ENCODE data around the gene CYP39A1.

Gene CYP39A1

GRCh38 chr6:46573140-46573539 lies 79.5 kb downstream of the CYP39A1 start:
- no peak overlapping the region for H3K27ac Mint-ChIP-seq (ENCODE audit: low read depth)
- ATAC-seq (replicated peaks; ENCODE audit: extremely low read depth, poor library complexity, severe bottlenecking), result no peak
- H3K9me3 Mint-ChIP-seq, result peaks cover 9% of the 10 kb centered on the region

GRCh38 chr6:46565531-46565930 lies 87.1 kb downstream of the CYP39A1 start:
- H3K4me3 Mint-ChIP-seq, result no peak overlapping the region
- ATAC-seq (replicated peaks; ENCODE audit: extremely low read depth, poor library complexity, severe bottlenecking) (no peak), DNase-seq (ENCODE audit: low spot score in 2 of 2) (no peak)
- H3K4me1 Mint-ChIP-seq, result no peaks in the 10 kb centered on the region
- no peaks in the 10 kb centered on the region for H3K36me3 Mint-ChIP-seq (ENCODE audit: insufficient read depth)
- no peaks in the 10 kb centered on the region for H3K9me3 Mint-ChIP-seq
- peaks cover 54% of the 10 kb centered on the region for H3K27me3 Mint-ChIP-seq
- no peak overlapping the region for H3K27ac Mint-ChIP-seq (ENCODE audit: low read depth)

More at GRCh38 chr6:46573140-46573539, 79.5 kb downstream of the CYP39A1 start:
- no peak for DNase-seq (ENCODE audit: low spot score in 2 of 2)
- H3K4me3 Mint-ChIP-seq, result no peak overlapping the region
- H3K4me1 Mint-ChIP-seq, result no peaks in the 10 kb centered on the region
- H3K36me3 Mint-ChIP-seq (ENCODE audit: insufficient read depth), result no peaks in the 10 kb centered on the region
- H3K27me3 Mint-ChIP-seq, result peaks cover 81% of the 10 kb centered on the region

GRCh38 chr6:46563924-46564323 lies 88.7 kb downstream of the CYP39A1 start:
- DNase-seq (ENCODE audit: low spot score in 2 of 2) (no peak), ATAC-seq (replicated peaks; ENCODE audit: extremely low read depth, poor library complexity, severe bottlenecking) (no peak)
- Mint-ChIP-seq H3K9me3 (no peaks in the 10 kb centered on the region), H3K36me3 (ENCODE audit: insufficient read depth) (no peaks in the 10 kb centered on the region), H3K27ac (ENCODE audit: low read depth) (no peak overlapping the region), H3K27me3 (peaks cover 51% of the 10 kb centered on the region), H3K4me3 (no peak overlapping the region), H3K4me1 (no peaks in the 10 kb centered on the region)

- ATAC-seq (replicated peaks; ENCODE audit: extremely low read depth, poor library complexity, severe bottlenecking) (no peak), DNase-seq (ENCODE audit: low spot score in 2 of 2) (no peak)
- H3K4me3 Mint-ChIP-seq, result no peak overlapping the region
- H3K36me3 Mint-ChIP-seq (ENCODE audit: insufficient read depth), result no peaks in the 10 kb centered on the region
- no peaks in the 10 kb centered on the region for H3K9me3 Mint-ChIP-seq
- peaks cover 44% of the 10 kb centered on the region for H3K27me3 Mint-ChIP-seq
- H3K27ac Mint-ChIP-seq (ENCODE audit: low read depth), result no peak overlapping the region
- H3K4me1 Mint-ChIP-seq, result no peaks in the 10 kb centered on the region
Observed at GRCh38 chr6:46556053-46556452, 96.6 kb downstream of the CYP39A1 start.

GRCh38 chr6:46555129-46555528 lies 97.5 kb downstream of the CYP39A1 start:
- no peaks in the 10 kb centered on the region for H3K36me3 Mint-ChIP-seq (ENCODE audit: insufficient read depth)
- no peaks in the 10 kb centered on the region for H3K4me1 Mint-ChIP-seq
- ATAC-seq (replicated peaks; ENCODE audit: extremely low read depth, poor library complexity, severe bottlenecking) (no peak), DNase-seq (ENCODE audit: low spot score in 2 of 2) (no peak)
- no peaks in the 10 kb centered on the region for H3K9me3 Mint-ChIP-seq
- H3K27me3 Mint-ChIP-seq, result peaks cover 35% of the 10 kb centered on the region
- H3K27ac Mint-ChIP-seq (ENCODE audit: low read depth), result no peak overlapping the region
- no peak overlapping the region for H3K4me3 Mint-ChIP-seq

- Mint-ChIP-seq H3K4me1 (no peaks in the 10 kb centered on the region), H3K27ac (ENCODE audit: low read depth) (no peak overlapping the region), H3K4me3 (no peak overlapping the region), H3K36me3 (ENCODE audit: insufficient read depth) (no peaks in the 10 kb centered on the region), H3K9me3 (no peaks in the 10 kb centered on the region), H3K27me3 (peaks cover 29% of the 10 kb centered on the region)
- DNase-seq (ENCODE audit: low spot score in 2 of 2), result no peak
- ATAC-seq (replicated peaks; ENCODE audit: extremely low read depth, poor library complexity, severe bottlenecking), result no peak
Observed at GRCh38 chr6:46549155-46549554, 103.5 kb downstream of the CYP39A1 start.

- no peak overlapping the region for H3K4me3 Mint-ChIP-seq
- H3K36me3 Mint-ChIP-seq (ENCODE audit: insufficient read depth), result no peaks in the 10 kb centered on the region
- H3K9me3 Mint-ChIP-seq, result peaks cover 6% of the 10 kb centered on the region
- no peaks in the 10 kb centered on the region for H3K4me1 Mint-ChIP-seq
- H3K27ac Mint-ChIP-seq (ENCODE audit: low read depth), result no peak overlapping the region
- peaks cover 83% of the 10 kb centered on the region for H3K27me3 Mint-ChIP-seq
- no peak for DNase-seq (ENCODE audit: low spot score in 2 of 2)
- ATAC-seq (replicated peaks; ENCODE audit: extremely low read depth, poor library complexity, severe bottlenecking), result no peak
Observed at GRCh38 chr6:46541556-46541955, 111.1 kb downstream of the CYP39A1 start.

- H3K36me3 Mint-ChIP-seq (ENCODE audit: insufficient read depth), result no peaks in the 10 kb centered on the region
- no peak overlapping the region for H3K27ac Mint-ChIP-seq (ENCODE audit: low read depth)
- peaks cover 85% of the 10 kb centered on the region for H3K27me3 Mint-ChIP-seq
- DNase-seq (ENCODE audit: low spot score in 2 of 2) (no peak), ATAC-seq (replicated peaks; ENCODE audit: extremely low read depth, poor library complexity, severe bottlenecking) (no peak)
- no peak overlapping the region for H3K4me3 Mint-ChIP-seq
- peaks cover 6% of the 10 kb centered on the region for H3K9me3 Mint-ChIP-seq
- H3K4me1 Mint-ChIP-seq, result no peaks in the 10 kb centered on the region
Observed at GRCh38 chr6:46539866-46540265, 112.8 kb downstream of the CYP39A1 start.

GRCh38 chr6:46538800-46539480 lies 113.7 kb downstream of the CYP39A1 start:
- ATAC-seq (replicated peaks; ENCODE audit: extremely low read depth, poor library complexity, severe bottlenecking), result no peak
- Mint-ChIP-seq H3K36me3 (ENCODE audit: insufficient read depth) (no peaks in the 10 kb centered on the region), H3K27me3 (peaks cover 77% of the 10 kb centered on the region), H3K9me3 (peaks cover 5% of the 10 kb centered on the region), H3K4me3 (no peak overlapping the region), H3K4me1 (no peaks in the 10 kb centered on the region), H3K27ac (ENCODE audit: low read depth) (no peak overlapping the region)
- no peak for DNase-seq (ENCODE audit: low spot score in 2 of 2)

GRCh38 chr6:46530896-46531295 lies 121.7 kb downstream of the CYP39A1 start:
- ATAC-seq (replicated peaks; ENCODE audit: extremely low read depth, poor library complexity, severe bottlenecking) (no peak), DNase-seq (ENCODE audit: low spot score in 2 of 2) (no peak)
- Mint-ChIP-seq H3K27me3 (peaks cover 68% of the 10 kb centered on the region), H3K9me3 (no peaks in the 10 kb centered on the region), H3K27ac (ENCODE audit: low read depth) (no peak overlapping the region), H3K36me3 (ENCODE audit: insufficient read depth) (no peaks in the 10 kb centered on the region), H3K4me3 (no peak overlapping the region), H3K4me1 (no peaks in the 10 kb centered on the region)

- peaks cover 75% of the 10 kb centered on the region for H3K27me3 Mint-ChIP-seq
- H3K4me1 Mint-ChIP-seq, result no peaks in the 10 kb centered on the region
- H3K27ac Mint-ChIP-seq (ENCODE audit: low read depth), result no peak overlapping the region
- ATAC-seq (replicated peaks; ENCODE audit: extremely low read depth, poor library complexity, severe bottlenecking) (no peak), DNase-seq (ENCODE audit: low spot score in 2 of 2) (no peak)
- no peak overlapping the region for H3K4me3 Mint-ChIP-seq
- H3K9me3 Mint-ChIP-seq, result no peaks in the 10 kb centered on the region
- H3K36me3 Mint-ChIP-seq (ENCODE audit: insufficient read depth), result no peaks in the 10 kb centered on the region
Observed at GRCh38 chr6:46528961-46529750, 123.5 kb downstream of the CYP39A1 start.

- H3K27me3 Mint-ChIP-seq, result peaks cover 82% of the 10 kb centered on the region
- no peak overlapping the region for H3K27ac Mint-ChIP-seq (ENCODE audit: low read depth)
- H3K36me3 Mint-ChIP-seq (ENCODE audit: insufficient read depth), result no peaks in the 10 kb centered on the region
- no peak for ATAC-seq (replicated peaks; ENCODE audit: extremely low read depth, poor library complexity, severe bottlenecking)
- no peaks in the 10 kb centered on the region for H3K4me1 Mint-ChIP-seq
- H3K9me3 Mint-ChIP-seq, result no peaks in the 10 kb centered on the region
- no peak overlapping the region for H3K4me3 Mint-ChIP-seq
- no peak for DNase-seq (ENCODE audit: low spot score in 2 of 2)
Observed at GRCh38 chr6:46526607-46527006, 126.0 kb downstream of the CYP39A1 start.

GRCh38 chr6:46525583-46525982 lies 127.0 kb downstream of the CYP39A1 start:
- H3K27me3 Mint-ChIP-seq, result peaks cover 81% of the 10 kb centered on the region
- H3K4me3 Mint-ChIP-seq, result no peak overlapping the region
- H3K4me1 Mint-ChIP-seq, result no peaks in the 10 kb centered on the region
- no peak overlapping the region for H3K27ac Mint-ChIP-seq (ENCODE audit: low read depth)
- ATAC-seq (replicated peaks; ENCODE audit: extremely low read depth, poor library complexity, severe bottlenecking) (no peak), DNase-seq (ENCODE audit: low spot score in 2 of 2) (no peak)
- no peaks in the 10 kb centered on the region for H3K36me3 Mint-ChIP-seq (ENCODE audit: insufficient read depth)
- no peaks in the 10 kb centered on the region for H3K9me3 Mint-ChIP-seq

Measured in central memory CD8-positive, alpha-beta T cell (primary cell).